Lower leg skin (tissue), 4 donors: ENCODE data around the gene CDH13. TPM values are rescaled to one million over a fixed set of nuclear protein-coding genes. Genes with fewer than 3 reads are reported as not detected.

Experiments
- DNase-seq, 2 donors: peaks; one replicate each; pipeline ENCODE4 v3.0.0-alpha.2; 2019; ENCODE audit warnings: low spot score in 2 of 2
- H3K4me3 ChIP-seq: fragments of 200-600 bp; sonication (generic); 2 replicates; pipeline ENCODE4 v1.5.1; 2017; ENCODE audit warnings: mild to moderate bottlenecking, low read depth; ENCODE audit not compliant: poor library complexity, severe bottlenecking
- POLR2A ChIP-seq, 2 donors: fragments of 450-650 bp; IDR thresholded peaks; one replicate each; pipeline ENCODE4 v1.6.1; 2016 to 2017; ENCODE audit warnings: antibody characterized with exemption in 2 of 2, mild to moderate bottlenecking in 1 of 2, moderate library complexity in 1 of 2
- WGBS, 2 donors: methylation state at CpG; one replicate each; pipeline ENCODE4 v1.1.5; 2018; 5-methylcytosine and 5-hydroxymethylcytosine counted together
- intact Hi-C: fragments of 100-400 bp; cut with DNase I; formaldehyde crosslinking; loops from one replicate; pipeline ENCODE4 v1.15.0; 2023; ENCODE audit warnings: low total_unique reads
- total RNA-seq, 4 donors: library from RNA; depleted of rRNA; stranded (reverse); fragments of >200 nt; gene quantifications; one replicate each; pipeline ENCODE4 v1.1.0, GENCODE V29; 2016
- TF ChIP-seq, protein P1 (sequence below), 3 donors: fragments of 450-650 bp; IDR thresholded peaks; one replicate each; pipeline ENCODE4 v1.5.1; 2016; ENCODE audit warnings: antibody characterized with exemption in 3 of 3, mild to moderate bottlenecking in 3 of 3, moderate library complexity in 2 of 3

CDH13 gene
- total RNA-seq, 4 donors from 2014 or later, result 102 to 246 (median 155) TPM

DNA sequence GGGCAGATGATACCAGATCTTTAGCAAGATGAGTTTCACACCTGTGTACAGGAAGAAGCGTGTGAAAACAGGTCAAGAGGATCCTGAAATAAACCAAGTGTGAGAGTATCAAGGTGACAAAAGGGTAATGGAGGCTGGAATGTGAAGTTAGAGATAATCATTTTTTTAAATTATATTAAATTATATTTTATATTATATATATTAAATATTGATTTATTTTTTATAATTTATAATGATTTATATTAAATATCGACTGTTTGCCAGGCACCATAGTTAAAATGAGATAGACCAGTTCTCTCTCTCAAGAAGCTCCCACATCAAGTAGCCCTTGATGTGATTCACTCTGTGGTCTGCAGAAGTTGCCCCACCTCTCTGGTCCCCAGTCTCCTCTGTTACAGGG is 820.8 kb downstream of the CDH13 start:
- DNase-seq, result no peak
- H3K4me3 ChIP-seq, result no peak overlapping the region
- TF ChIP-seq POLR2A (IDR thresholded peaks at IDR 0.05), result no peak
- TF ChIP-seq, protein P1, sequence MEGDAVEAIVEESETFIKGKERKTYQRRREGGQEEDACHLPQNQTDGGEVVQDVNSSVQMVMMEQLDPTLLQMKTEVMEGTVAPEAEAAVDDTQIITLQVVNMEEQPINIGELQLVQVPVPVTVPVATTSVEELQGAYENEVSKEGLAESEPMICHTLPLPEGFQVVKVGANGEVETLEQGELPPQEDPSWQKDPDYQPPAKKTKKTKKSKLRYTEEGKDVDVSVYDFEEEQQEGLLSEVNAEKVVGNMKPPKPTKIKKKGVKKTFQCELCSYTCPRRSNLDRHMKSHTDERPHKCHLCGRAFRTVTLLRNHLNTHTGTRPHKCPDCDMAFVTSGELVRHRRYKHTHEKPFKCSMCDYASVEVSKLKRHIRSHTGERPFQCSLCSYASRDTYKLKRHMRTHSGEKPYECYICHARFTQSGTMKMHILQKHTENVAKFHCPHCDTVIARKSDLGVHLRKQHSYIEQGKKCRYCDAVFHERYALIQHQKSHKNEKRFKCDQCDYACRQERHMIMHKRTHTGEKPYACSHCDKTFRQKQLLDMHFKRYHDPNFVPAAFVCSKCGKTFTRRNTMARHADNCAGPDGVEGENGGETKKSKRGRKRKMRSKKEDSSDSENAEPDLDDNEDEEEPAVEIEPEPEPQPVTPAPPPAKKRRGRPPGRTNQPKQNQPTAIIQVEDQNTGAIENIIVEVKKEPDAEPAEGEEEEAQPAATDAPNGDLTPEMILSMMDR (IDR thresholded peaks at IDR 0.05), result no peak
- intact Hi-C loops, result no loop called here
- 43 to 76% methylated on average over 2 of the region's 2 CpGs for WGBS, 2 donors

DNA sequence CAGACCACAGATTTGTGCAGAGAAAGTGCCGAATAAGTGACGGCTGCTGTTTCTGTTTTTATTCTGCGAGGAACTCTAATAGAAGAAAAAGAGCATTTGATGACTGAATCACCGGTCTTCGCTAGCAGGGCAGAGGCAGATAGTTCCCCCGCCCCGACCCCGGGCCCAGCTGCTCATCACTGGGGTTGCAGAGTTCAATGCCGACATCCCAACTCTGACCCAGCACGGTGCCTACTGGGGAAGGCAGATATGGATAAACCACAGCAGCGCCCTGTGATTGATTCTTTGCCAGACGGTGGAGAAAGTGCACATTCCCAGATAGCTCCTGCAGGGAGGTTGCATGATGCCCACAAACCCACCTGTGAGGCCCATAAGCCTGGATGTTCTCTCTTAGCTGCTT is 823.1 kb downstream of the CDH13 start:
- WGBS, 2 donors, result 86 to 90% methylated on average over 12 of the region's 12 CpGs
- DNase-seq, result no peak
- intact Hi-C loops, result no loop called here
- no peak for TF ChIP-seq POLR2A (IDR thresholded peaks at IDR 0.05)
- TF ChIP-seq, protein P1 (IDR thresholded peaks at IDR 0.05), result no peak
- H3K4me3 ChIP-seq, result no peak overlapping the region

DNA sequence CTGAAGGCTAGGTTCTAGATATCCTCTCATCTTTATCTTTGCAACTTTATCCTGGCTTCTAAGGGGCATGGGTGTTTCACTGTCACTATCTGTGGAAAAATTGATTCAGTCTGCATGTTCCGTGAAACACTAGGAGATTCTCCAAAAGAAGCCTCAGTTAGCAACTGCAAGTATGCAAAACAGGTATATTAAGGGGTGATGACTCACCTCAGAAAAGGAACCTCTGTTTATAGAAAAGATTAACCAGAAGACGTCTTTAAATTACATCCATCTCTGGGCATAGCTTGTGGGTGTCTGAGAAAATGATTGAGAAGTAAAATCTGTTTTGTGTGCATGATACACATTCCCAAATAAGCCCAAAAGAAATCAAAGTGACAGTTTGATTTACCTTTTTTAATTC is 827.2 kb downstream of the CDH13 start:
- no peak for TF ChIP-seq POLR2A (IDR thresholded peaks at IDR 0.05)
- TF ChIP-seq, protein P1 (IDR thresholded peaks at IDR 0.05), result no peak
- 35 to 46% methylated on average over 2 of the region's 2 CpGs for WGBS, 2 donors
- H3K4me3 ChIP-seq, result no peak overlapping the region
- no peak for DNase-seq
- intact Hi-C loops, result no loop called here

DNA sequence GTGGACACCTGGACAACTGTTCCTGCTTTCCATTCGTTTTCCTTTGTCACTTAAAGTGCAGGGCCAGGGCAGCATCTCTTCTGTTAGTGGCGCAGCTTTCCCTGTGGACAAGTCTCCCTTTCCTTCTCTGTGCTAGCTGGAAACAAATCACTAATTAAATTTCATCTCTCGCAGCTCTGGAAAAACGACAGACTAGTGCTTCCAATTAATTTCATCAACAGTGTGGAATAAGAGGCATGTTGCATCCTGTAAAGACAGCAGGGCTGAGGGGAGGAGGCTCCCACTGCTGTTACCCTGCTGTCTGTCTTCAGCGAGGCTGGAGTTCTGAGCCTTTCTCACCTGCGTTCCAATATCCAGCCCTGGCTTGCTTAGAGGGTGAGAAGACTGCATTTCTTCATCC is 828.9 kb downstream of the CDH13 start:
- TF ChIP-seq POLR2A (IDR thresholded peaks at IDR 0.05), result no peak
- TF ChIP-seq, protein P1 (IDR thresholded peaks at IDR 0.05), result no peak
- no peak for DNase-seq
- intact Hi-C loops, result no loop called here
- no peak overlapping the region for H3K4me3 ChIP-seq
- WGBS, 2 donors, result 59 to 74% methylated on average over 6 of the region's 6 CpGs

DNA sequence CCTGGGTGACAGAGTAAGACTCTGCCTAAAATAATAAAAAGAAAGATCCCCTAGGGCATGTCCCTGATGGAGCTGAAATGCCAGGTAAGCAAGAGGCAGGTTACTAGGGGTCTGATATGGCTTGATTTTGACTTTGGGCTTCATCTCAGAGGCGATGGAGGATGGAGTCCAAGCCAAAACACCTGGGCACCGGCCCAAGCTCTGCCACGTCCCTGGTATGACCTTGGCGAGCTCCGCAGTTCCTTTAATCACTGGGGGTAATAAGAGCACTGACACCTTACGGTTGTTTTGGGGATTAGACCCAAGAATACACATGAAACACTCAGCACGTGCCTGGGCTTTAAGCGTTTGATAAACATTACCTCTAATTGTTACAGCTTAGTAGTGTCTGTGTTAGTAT is 830.2 kb downstream of the CDH13 start:
- WGBS, 2 donors, result 69 to 73% methylated on average over 8 of the region's 8 CpGs
- no peak for TF ChIP-seq POLR2A (IDR thresholded peaks at IDR 0.05)
- TF ChIP-seq, protein P1 (IDR thresholded peaks at IDR 0.05), result no peak
- intact Hi-C loops, result no loop called here
- DNase-seq, result no peak
- H3K4me3 ChIP-seq, result no peak overlapping the region

GRCh38 chr16:83458612-83459011 is 831.8 kb downstream of the CDH13 start:
- DNase-seq, result no peak
- TF ChIP-seq POLR2A (IDR thresholded peaks at IDR 0.05), result no peak
- TF ChIP-seq, protein P1 (IDR thresholded peaks at IDR 0.05), result no peak
- no peak overlapping the region for H3K4me3 ChIP-seq
- intact Hi-C loops, result no loop called here
- 68 to 79% methylated on average over 4 of the region's 4 CpGs for WGBS, 2 donors
